BJ (cell line): Measurements from ENCODE around the gene MON1A. TPM values are rescaled to one million over a fixed set of nuclear protein-coding genes. Genes with fewer than 3 reads are reported as not detected.

ENCODE experiments used
- CTCF ChIA-PET: fragments of 350-600 bp; formaldehyde crosslinking; extraction: SDS; loops from one replicate; lab custom pipeline; 2021; ENCODE audit warnings: antibody characterized with exemption, inconsistent platforms; lab: Yijun Ruan, JAX
- POLR2A ChIA-PET: fragments of 300-600 bp; sonication (Branson Sonifier 250); formaldehyde crosslinking; extraction: SDS; loops from one replicate; lab custom pipeline; 2021; ENCODE audit warnings: antibody characterized with exemption; lab: Charles Lee
- DNase-seq: peaks from one replicate; pipeline ENCODE4 v3.0.0-alpha.2; 2011; ENCODE audit warnings: low read depth
- H3K27me3 ChIP-seq: 2 replicates; pipeline ENCODE4 v1.6.0; 2011; ENCODE audit warnings: low read length; ENCODE audit not compliant: control insufficient read depth, insufficient read depth
- H3K36me3 ChIP-seq: 2 replicates; pipeline ENCODE4 v1.5.1; 2011; ENCODE audit warnings: low read length; ENCODE audit not compliant: control insufficient read depth, insufficient read depth
- H3K4me3 ChIP-seq: 2 replicates; pipeline ENCODE4 v1.5.1; 2011; ENCODE audit warnings: low read depth, mild to moderate bottlenecking, control low read depth, low read length
- polyA plus RNA-seq: library from polyadenylated mRNA; depleted of rRNA; stranded (reverse); fragments of >200 nt; gene quantifications from 2 replicates; pipeline ENCODE4 v1.2.3, GENCODE V29; 2011
- TF ChIP-seq, protein P1 (sequence below): IDR thresholded peaks from 2 replicates; pipeline ENCODE4 v1.5.1; 2011; ENCODE audit warnings: low read depth, mild to moderate bottlenecking, control low read depth, inconsistent platforms, low read length, moderate library complexity; ENCODE audit not compliant: insufficient read depth

MON1A gene
- polyA plus RNA-seq, 1 experiment = 14.1 TPM

DNA sequence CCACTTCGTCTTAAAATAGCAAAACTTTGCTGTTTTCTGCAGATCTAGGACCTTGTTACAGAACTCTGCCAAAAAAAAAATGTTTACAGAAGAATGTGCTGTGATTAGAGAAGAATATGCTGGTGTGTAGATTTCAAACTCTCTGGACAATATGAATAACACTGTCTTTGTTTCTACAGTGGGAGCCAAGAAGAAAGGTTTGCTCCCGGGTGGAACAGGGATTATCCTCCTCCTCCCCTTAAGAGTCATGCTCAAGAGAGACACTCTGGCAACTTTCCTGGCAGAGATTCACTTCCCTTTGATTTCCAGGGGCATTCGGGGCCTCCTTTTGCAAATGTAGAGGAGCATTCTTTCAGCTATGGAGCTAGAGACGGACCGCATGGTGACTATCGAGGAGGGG is 37.7 kb upstream of the MON1A start:
- DNase-seq = no peak
- TF ChIP-seq, protein P1, sequence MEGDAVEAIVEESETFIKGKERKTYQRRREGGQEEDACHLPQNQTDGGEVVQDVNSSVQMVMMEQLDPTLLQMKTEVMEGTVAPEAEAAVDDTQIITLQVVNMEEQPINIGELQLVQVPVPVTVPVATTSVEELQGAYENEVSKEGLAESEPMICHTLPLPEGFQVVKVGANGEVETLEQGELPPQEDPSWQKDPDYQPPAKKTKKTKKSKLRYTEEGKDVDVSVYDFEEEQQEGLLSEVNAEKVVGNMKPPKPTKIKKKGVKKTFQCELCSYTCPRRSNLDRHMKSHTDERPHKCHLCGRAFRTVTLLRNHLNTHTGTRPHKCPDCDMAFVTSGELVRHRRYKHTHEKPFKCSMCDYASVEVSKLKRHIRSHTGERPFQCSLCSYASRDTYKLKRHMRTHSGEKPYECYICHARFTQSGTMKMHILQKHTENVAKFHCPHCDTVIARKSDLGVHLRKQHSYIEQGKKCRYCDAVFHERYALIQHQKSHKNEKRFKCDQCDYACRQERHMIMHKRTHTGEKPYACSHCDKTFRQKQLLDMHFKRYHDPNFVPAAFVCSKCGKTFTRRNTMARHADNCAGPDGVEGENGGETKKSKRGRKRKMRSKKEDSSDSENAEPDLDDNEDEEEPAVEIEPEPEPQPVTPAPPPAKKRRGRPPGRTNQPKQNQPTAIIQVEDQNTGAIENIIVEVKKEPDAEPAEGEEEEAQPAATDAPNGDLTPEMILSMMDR = no peak
- POLR2A ChIA-PET = no interaction called here

GRCh38 chr3:49966233-49966942 is 36.8 kb upstream of the MON1A start:
- ChIA-PET CTCF (no interaction called here), POLR2A (no interaction called here)
- Histone ChIP-seq H3K27me3 (no peaks in the 10 kb centered on the region), H3K36me3 (no peaks in the 10 kb centered on the region; the same call in 1 of the 2 replicates), H3K4me3 (no peak overlapping the region)
- TF ChIP-seq, protein P1 = no peak
- DNase-seq = no peak

More for the DNA sequence above, 37.7 kb upstream of the MON1A start:
- Histone ChIP-seq H3K4me3 (no peak overlapping the region), H3K36me3 (no peaks in the 10 kb centered on the region; the same call in 1 of the 2 replicates), H3K27me3 (no peaks in the 10 kb centered on the region)
- CTCF ChIA-PET = no interaction called here

- Histone ChIP-seq H3K36me3 (no peaks in the 10 kb centered on the region), H3K27me3 (no peaks in the 10 kb centered on the region), H3K4me3 (no peak overlapping the region)
- ChIA-PET CTCF (interaction anchor here (1.3 to 1.6 kb wide), 3 partner anchors 9 to 18 kb away, joined by 6 read pairs; partner anchors contain the start of gene RBM6), POLR2A (no interaction called here)
- no peak for DNase-seq
- TF ChIP-seq, protein P1 = no peak
These were observed 26.0 kb upstream of the MON1A start for GRCh38 chr3:49955636-49956035.

GRCh38 chr3:49952924-49953323 is 23.3 kb upstream of the MON1A start:
- H3K4me3 ChIP-seq = no peak overlapping the region
- TF ChIP-seq, protein P1 = no peak
- POLR2A ChIA-PET = no interaction called here
- no peak for DNase-seq
- CTCF ChIA-PET = no interaction called here
- no peaks in the 10 kb centered on the region for H3K27me3 ChIP-seq
- no peaks in the 10 kb centered on the region for H3K36me3 ChIP-seq

DNA sequence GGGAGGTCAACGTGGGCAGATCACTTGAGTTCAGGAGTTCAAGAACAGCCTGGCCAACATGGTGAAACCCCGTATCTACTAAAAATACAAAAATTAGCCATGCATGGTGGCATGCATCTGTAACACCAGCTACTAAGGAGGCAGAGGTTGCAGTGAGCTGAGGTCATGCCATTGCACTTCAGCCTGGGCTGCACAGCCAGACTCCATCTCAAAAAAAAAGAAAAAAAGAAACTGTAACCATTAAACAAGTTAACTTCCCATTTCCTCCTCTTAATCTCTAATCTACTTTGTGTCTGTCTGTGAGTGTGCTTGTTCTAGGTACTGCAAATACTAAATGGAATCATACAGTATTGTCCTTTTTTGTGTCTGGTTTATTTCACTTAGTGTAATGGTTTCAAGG is 13.0 kb upstream of the MON1A start:
- DNase-seq = no peak
- Histone ChIP-seq H3K27me3 (no peaks in the 10 kb centered on the region), H3K36me3 (no peaks in the 10 kb centered on the region), H3K4me3 (no peak overlapping the region)
- ChIA-PET CTCF (no interaction called here), POLR2A (no interaction called here)
- TF ChIP-seq, protein P1 = no peak
